ENCODE measurements around the gene TMEM120A.

Gene TMEM120A

GRCh38 chr7:75953931-75954330 is 40.5 kb downstream of the TMEM120A start:
- DNase-seq: no peak

- no peak for DNase-seq
Observed at GRCh38 chr7:75953431-75953830, 41.0 kb downstream of the TMEM120A start.

DNA sequence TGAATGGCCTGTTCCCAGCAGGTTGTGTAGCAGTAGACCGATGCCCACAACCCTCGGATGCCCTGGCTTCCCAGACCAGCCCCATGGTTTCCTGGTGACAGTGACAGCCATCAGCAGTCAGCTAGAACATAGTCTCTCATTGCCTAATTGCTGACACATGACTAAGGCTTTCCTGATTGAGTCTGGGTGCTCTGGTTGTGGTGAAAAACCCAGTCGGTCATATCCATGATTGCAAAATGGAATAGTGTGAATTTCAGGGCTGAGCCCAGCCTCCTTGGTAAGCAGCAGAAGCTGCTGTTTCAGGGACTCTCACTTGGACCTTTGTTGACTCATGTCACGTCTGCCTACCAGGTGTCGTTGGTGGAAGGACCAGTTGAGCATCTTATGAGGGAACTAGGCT is 42.9 kb downstream of the TMEM120A start:
- DNase-seq: no peak

DNA sequence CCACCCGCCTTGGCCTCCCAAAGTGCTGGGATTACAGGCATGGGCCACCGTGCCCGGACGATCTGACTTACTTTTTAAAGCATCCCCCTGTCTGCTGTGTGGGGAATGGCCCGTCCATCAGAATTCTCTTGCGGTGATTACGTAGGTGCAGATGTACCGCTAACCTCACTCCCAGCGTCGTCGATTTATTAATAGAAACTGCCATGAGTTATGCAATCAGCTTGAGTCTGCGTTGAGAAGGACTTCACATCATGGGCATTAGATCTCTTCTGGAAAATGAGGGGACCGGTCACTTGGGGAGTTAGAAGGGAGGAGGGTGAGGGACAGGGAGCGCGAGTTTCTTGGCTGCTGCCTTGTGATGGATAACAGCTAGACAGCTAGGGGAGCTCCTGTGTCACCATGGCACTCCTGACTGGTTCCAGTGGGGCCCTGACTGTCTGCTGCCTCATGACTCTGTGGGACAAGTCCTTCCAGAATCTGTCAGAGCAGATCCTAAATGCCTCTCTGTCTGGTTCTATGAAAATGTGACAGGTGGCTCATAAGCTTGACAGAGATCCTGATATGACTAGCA is 44.2 kb downstream of the TMEM120A start:
- DNase-seq: no peak

GRCh38 chr7:75948179-75948578 is 46.2 kb downstream of the TMEM120A start:
- no peak for DNase-seq

DNA sequence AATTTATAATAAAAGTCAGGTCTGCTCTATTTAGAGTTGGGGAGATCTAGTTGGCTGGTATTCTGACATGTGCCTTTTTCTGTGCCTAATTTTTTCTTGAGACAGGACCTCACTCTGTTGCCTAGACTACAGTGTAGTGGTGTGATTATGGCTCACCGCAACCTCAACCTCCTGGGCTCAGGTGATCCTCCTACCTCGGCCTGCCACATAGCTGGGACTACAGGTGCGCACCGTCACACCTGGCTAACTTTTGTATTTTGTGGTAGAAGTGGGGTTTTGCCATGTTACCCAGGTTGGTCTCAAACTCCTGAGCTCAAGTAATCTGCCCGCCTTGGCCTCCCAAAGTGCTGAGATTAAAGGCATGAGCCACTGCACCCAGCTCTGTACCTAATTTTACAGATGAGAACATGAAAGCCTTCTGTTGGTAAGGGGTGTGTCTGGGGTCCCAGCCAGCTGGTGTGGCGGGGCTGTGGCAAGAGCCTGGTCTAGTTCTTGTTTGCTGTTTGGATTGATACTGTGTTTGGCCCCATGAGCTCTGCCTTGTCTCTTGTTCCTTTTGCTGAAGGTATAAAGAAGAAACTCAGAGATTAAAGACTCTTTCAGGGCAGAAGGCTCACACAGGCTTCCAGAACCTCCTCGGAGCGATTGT is 48.1 kb downstream of the TMEM120A start:
- DNase-seq: no peak

GRCh38 chr7:75945297-75946168 is 48.9 kb downstream of the TMEM120A start:
- no peak for DNase-seq

DNA sequence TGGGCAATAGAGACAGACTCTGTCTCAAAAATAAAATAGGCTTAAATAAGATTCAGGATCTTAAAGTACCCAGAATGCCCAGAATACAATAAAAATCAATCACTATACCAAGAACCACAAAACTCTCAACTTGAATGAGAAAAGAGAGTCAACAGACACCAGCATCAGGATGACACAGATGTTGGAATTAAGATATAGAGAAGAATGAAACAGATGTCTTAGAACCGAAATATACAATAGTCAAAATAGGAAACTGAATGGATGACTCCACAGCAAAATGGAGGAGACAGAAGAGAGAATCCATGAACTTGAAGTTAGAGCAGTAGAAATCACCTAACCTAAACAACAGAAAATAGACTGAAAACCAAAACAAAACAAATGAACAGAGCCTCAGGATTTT is 49.9 kb downstream of the TMEM120A start:
- no peak for DNase-seq

- DNase-seq: no peak
Observed at GRCh38 chr7:75943864-75944263, 50.5 kb downstream of the TMEM120A start.

DNA sequence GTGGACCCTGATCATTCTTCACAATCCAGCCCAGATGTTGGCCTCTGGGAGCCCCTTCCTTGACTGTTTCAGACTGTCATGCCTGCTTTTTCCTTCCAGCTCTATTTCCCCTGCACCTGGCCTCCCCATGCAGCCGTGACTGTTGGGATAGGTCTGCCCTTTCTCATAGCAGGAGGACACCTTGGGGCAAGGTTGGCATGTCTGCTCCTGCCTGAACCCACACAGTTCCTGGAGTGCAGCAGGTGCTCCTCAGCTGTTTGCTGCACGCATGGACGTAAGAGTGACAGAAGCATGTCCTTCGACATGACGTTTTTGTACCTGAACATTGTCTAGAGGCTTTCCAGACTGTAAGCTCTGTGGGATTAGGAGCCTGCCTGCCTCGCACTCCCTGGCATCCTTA is 55.5 kb downstream of the TMEM120A start:
- DNase-seq: no peak

DNA sequence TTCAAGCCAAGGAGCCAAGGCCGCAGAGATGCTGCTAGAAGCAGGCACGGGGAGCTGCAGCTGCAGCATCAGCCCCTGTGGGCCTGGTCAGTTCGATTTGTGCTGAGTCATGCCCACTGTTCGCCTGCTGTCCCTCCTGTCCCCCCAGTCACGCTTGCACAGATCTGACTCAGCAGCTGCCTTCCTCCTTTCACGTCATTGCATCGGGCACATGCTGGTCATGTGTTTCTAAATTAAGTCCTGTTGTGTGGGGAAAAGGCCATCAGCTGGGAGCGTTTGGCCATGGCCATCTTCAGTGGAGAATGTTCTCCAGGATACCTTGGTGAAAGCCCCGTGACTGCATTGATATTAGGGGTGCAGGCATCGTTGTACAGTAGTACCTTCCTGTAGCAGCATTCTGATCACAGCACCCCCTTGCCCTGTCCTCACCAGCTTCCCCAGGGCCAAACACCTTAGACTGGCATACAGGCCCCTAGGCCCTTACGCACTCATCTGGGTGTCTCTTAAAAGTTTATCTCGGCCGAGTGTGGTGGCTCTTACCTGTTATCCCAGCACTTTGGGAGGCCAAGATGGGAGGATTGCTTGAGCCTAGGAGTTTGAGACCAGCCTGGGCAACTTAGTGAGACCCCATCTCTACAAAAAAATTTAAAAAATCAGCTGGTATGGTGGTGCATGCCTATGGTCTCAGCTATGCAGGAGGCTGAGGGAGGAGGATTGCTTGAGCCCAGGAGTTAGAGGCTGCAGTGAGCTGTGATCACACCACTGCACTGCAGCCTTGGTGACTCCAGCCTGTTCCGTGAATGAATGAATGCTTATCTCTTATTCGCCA is 56.2 kb downstream of the TMEM120A start:
- no peak for DNase-seq
